Measurements from ENCODE around the gene MAFB.

The MAFB gene

DNA sequence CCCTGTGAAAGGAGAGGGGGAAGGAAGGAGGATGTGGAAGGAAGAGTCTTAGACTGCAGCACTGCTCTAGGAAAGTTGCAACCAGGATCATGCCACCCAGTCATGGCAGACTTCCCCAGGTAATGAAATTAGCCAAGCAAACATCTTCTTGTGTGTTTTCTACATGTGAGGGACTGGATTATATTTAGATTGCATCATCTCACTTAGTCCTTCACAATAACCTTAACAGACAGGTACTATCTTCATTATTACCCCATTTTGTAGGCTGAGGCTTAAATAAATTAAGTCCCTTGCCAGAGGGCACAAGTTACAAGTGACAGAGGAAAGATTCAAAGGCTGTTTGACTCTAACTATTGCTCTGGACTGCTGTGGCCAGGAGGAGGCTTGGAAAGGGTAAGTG lies 9.7 kb upstream of the MAFB start:
- no peak for DNase-seq

DNA sequence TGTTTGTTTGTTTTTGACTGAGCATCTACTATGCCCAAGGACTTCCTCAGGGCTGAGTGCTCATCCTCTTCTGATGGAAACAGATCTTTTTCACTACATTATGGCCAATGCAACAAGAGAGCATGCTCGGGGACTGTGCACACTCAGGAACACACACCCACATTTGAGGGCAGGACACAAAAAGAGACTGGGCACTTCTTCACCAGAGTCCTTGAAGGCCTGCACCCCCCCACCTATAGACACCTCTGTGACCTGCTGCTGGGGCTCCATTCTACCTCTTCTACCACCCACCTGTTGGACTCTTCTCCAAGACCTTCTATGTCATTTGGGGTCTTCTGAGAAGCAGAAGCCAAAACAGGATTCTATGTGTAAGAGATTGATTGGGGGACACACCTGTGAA lies 9.2 kb upstream of the MAFB start:
- no peak for DNase-seq

- DNase-seq, result no peak
Measured at GRCh38 chr20:40697541-40697940, 8.5 kb upstream of the MAFB start.

DNA sequence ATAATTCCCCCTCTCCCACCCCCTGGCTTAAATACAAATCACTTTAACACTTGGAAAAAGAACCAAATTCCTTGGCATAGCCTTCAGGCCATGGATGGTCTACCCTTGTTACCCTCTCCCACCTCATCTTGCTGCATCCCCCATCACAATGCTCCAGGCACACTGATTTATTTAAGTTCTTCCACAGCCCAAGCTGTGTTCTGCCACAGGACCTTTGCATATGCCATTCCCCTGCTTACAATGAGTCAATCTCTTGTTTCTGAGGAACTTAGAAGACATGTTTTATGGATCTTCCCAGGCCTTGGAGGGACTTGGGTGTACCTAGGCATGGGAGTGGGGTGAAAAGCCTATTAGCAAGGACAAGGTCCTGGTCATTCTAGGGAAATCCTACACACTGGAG lies 6.2 kb upstream of the MAFB start:
- DNase-seq, result no peak

DNA sequence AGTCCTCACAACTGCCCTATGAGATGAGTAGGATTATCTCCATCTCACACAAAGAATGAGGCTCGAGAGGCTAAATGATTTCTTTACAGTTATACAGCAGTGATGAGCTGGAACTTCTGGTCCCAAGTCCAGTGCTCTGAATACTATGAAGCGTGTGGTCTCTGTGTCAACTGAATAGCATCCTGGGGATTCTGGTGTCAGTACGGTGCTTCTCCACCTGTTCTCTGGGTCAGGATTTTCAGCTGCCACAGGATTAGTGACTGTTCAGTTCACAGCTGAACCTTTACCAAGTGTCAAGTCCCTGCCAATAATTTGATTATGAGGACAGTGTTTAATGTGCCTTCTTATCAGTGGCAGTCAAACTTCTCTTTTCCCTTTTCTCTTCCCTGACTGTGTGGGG lies 5.2 kb upstream of the MAFB start:
- DNase-seq, result no peak

DNA sequence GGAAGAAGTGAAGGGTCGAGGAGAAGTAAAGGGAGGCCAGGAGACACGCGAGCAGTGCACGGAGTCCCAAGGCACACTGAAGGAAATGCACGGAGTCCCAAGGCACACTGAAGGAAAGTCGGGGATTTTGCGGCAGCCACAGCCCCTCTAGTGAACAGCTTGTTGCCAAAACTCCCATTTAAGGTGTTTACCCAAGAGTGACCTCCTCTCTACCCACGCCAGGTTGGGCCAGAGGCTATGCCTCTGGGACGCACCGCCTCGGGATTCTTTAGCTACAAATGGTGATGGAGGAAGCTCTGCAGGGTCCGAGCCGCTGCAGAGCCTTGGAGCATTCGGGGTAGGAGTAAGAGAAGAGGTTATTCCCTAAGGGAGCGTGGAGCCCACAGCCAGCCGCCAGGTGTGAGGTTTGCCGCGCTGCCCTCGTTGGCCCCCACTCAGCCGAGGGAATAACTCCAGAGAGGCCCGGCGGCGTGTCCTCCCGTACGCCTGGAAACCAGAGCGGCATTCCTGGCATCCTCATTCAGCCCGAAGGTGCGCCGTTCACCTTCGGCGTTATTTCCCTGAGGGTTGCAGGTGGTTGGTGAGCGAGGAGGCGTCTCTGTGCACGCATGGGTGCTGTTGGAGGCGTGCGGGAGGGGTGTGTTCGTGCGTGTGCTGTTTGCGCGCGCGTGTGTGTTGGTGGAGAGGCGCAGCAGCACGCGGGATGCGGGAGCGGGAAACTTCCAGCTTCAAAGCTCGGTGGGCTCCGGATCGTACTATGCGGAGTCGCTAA lies 3.4 kb upstream of the MAFB start:
- DNase-seq, result no peak

GRCh38 chr20:40691566-40692239 lies 2.7 kb upstream of the MAFB start:
- DNase-seq, result no peak

DNA sequence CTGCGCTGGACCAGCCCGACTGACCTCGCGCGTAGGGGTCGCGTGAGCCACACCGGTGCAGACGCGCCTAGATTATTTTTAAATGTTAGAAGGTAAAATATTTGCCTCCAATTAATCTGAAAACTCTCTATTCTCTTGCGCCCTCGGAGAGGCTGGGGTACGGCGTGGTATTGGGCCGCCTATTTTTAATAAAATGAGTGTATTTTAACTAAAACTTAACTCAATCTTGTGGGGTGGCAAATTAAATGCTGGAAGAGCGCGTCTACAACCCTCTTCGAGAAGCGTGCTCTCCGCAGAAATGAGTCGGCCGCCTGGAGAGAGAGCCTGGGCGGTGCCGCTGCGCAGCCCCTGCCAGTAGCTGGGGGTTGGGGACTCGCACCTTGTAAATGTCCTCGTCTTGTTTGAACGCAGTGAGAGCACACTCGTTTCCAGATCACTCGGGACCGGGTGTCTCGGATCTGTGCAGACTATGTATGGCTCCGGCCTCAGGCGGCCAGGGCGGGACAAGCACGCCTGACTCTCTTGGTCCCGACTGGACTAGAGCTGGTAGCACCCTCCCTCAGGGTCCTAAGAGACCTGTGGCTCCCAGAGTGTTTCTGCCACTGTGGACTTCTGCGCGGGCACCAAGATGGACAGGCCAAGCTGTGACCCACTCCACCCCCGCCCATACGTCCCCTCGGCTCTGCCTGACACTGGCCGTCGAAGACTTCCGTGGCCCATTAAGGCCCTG lies 2.0 kb upstream of the MAFB start:
- DNase-seq, result no peak

DNA sequence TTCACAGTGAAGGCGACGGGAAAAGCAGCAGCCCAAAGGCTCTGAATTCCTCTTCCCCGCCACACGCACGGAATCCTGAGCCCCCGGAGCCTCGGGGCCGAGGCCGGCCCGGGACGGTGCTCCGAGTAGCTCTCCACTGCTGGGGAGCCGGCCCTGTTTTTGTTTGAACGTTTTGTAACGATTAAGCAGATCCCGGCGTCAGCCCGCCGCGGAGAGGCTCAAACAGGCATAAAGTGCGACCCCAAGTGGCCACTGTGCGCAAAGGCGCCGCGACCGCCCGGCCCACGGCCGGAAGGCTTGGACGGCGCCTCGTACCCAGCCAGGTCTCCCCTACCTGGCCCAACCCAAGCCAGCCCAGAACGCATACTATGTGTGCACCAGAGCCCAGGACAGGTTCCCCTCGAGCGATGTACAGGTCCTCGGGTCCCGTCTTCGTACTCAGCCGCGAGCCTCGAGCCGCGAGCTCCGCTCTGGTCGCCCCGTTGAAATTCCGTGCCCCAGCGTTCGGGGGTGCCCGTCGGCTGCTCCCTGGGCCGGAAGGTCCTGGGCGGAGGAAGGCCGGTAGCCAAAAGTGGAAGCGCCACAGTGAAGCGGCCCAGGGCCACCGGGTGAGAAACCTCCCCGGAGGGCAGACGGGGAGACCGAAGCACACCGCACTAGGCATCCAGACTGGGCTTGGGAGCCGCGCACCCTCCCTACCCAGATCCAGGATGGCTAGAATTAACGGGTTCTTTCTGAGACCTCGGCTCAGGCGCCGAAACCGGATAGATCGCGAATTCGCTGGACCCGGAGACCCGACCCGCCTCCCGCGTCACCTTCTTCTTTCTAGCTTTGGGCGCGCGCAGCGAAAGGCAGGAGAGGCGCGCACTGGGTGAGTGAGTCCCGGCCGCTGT lies 1.2 kb upstream of the MAFB start:
- DNase-seq, result peak; percentile 75

DNA sequence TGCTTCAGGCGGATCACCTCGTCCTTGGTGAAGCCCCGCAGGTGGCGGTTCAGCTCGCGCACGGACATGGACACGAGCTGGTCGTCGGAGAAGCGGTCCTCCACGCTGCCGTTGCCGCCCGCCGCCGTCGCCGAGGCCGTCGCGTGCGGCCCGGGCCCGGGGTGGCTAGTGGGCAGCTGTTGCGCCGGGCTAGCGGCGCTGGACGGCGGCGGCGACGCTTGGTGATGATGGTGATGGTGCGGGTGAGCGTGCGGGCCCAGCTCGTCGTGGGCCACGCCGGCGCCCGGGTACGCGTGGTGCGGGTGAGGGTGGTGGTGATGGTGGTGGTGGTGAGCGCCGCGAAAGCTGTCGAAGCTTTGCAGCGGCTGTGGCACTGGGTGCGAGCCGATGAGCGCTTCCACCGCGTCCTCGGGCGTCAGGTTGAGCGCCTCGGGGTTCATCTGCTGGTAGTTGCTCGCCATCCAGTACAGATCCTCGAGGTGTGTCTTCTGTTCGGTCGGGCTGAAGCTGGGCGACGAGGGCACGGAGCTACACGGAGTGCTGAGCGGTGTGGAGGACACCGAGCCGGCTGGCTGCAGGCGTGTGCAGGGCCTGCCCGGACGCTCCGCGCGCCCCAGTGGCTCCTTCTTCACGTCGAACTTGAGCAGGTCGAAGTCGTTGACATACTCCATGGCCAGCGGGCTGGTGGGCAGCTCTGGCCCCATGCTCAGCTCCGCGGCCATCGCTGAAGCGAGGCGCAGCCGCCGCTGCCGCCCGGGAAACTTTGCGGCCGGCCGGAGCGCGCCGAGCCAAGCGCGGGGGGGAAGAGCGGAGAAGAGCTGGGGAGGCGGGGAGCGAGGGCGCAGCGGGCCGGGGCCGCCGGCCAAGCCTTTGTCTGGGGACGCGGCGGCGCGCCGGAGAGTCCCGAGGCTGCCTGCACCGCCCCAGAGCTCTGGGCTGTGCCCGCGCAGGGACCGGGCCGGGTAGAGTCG lies 622 bp downstream of the MAFB start:
- no peak for DNase-seq

DNA sequence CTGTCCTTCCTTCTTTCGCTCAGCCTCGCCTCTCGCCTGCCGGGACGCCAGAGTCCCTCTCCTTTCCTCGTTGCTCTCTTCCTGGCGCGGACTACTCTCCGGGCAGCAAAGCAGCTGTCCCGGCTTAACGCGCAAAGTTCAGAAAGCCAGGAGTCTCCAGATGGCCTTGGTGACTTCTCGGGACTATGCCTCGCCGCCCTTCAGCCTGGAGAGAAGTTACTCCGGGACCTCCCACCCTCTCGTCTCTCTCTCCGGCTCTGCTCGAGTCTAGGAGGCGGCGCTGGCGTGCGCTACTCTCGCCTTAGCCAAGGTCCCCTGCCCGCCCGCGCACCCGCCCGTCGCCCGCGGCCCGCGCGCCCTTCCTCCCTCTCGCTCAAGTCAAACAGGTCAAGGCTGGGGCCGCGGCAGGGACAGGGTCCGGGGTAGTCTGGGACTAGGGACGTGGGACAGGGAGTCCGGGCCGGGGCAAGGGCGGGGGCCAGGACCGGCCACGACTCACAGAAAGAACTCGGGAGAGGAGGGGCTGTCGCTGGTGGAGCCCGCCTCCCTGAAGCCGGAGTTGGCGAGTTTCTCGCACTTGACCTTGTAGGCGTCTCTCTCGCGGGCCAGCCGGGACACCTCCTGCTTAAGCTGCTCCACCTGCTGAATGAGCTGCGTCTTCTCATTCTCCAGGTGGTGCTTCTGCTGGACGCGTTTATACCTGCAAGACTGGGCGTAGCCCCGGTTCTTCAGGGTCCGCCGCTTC lies 1.5 kb downstream of the MAFB start:
- no peak for DNase-seq

- no peak for DNase-seq
Measured at GRCh38 chr20:40686893-40687292, 2.1 kb downstream of the MAFB start.

DNA sequence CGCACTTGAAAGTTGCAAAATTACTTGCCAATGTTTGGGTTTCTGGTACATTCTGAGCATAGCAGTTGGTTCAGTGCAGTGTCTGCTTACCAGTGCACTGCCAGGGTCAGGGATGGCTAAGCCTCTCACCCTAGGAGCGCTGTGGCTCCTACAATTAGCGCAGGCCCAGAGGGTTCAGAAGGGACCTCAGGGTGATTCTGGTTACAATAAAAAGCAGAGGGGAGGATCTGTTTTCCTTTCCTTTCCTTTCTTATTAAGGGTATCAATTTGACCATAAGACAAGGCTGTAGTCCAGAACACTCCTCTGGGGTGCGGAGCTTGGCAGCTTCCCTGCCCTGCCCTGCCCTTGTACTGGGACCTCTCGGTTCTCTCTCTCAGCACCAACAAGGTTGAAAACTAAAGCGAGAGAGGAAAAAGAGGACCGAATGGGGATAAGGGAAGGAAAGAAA lies 2.6 kb downstream of the MAFB start:
- no peak for DNase-seq

- no peak for DNase-seq
Measured at GRCh38 chr20:40685349-40685748, 3.7 kb downstream of the MAFB start.

- no peak for DNase-seq
Measured at GRCh38 chr20:40683894-40684268, 5.2 kb downstream of the MAFB start.

GRCh38 chr20:40683221-40683893 lies 5.7 kb downstream of the MAFB start:
- no peak for DNase-seq

GRCh38 chr20:40682104-40682981 lies 6.7 kb downstream of the MAFB start:
- DNase-seq, result no peak

DNA sequence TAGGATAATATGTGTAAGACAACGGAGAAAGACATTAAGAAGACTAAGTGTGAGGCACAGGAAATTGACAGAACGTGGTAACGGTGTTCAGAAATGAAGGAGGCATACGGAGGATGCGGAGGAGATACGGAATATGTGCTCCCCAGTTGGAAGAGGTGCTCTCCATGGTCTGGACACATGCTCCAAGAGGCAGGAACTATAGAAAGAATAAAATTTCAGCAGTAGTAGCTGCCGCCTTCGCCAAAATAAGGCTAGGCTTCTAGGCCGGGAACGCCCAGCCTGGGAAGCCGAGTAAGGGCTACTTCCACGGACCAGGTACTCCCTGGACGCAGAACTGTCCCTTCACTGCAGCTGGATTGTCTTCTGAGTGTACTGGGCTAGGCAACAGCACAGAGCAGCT lies 7.4 kb downstream of the MAFB start:
- no peak for DNase-seq

- DNase-seq, result no peak
Measured at GRCh38 chr20:40681165-40681564, 7.9 kb downstream of the MAFB start.
